Middle frontal gyrus (tissue), 1 donor: ENCODE measurements around the gene TSPEAR.

Source experiments
- DNase-seq: peaks from one replicate; pipeline ENCODE4 v3.0.0-alpha.2; 2015; ENCODE audit warnings: low spot score; ENCODE audit errors: extremely low spot score

Gene TSPEAR

GRCh38 chr21:44471341-44471740 is 240.0 kb downstream of the TSPEAR start:
- DNase-seq, result no peak

GRCh38 chr21:44467859-44468195 is 243.5 kb downstream of the TSPEAR start:
- DNase-seq, result no peak

- no peak for DNase-seq
Measured at GRCh38 chr21:44466996-44467858, 244.1 kb downstream of the TSPEAR start.

DNA sequence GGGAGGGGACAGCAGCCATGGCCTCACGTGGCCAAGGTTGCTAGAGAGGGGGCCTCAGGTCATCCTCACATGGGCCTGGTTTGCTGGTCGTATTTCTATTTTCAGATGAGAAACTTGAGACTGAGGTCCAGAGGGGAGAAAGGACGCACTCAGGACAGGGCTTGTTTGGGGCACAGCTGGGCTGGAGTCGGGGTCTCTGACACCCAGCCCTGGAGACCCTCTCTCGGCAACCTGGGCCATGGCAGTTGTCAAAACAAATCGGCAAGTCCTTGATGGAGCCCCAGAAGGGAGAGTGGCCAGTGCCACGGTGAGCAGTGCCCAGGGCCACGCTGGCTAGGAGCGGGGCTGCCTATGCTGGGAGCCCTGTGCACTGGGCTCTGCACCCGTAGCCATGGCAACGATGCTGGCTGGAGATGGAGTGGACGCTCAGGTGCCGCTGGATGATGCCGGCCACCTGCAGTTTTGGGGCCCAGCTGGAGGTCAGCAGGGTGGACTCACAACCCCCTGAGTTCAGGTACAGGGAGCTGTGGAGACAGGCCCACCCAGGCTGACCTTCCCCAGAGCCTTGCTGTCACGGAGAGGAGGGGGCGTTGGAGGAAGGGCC is 244.9 kb downstream of the TSPEAR start:
- no peak for DNase-seq

GRCh38 chr21:44464351-44464750 is 247.0 kb downstream of the TSPEAR start:
- no peak for DNase-seq

DNA sequence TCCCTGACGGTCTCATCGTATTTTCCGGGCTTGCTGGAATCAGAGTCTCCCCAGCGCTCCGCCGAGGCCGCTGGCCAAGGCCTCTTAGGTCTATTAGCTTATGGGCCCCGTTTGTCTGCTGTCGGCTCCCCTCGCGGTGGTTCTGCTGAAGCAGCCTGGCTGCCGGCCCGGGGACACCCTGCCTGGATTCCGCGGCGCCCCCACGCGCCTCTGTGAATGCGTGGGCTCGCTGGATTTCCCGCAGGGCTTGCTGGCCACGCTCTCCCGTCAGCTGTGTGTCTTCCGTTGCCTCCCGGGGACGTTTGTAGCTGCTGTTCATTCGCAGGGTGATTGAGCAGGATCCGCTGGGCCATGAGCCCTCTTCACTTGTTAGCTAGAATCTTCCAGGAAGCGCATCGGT is 247.6 kb downstream of the TSPEAR start:
- no peak for DNase-seq

DNA sequence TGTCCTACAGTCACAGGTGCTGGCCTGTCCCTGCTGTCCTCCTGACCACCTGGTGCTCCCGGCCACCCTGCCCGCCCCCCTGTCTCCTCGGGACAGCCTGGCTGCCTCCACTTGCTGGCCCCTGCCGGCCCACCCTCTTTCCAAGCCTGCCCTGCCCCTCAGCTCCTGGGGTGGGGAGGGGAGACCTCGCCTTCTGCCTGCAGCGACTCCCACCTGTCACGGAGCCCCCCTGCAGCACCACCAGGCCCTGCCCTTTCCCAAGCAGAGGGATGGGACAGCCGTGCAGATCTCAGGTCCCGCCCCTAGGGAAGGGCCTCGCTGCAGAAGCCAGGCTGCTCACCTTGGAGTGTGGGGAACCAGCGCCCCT is 248.6 kb downstream of the TSPEAR start:
- no peak for DNase-seq

- no peak for DNase-seq
Measured at GRCh38 chr21:44462086-44462833, 249.1 kb downstream of the TSPEAR start.

DNA sequence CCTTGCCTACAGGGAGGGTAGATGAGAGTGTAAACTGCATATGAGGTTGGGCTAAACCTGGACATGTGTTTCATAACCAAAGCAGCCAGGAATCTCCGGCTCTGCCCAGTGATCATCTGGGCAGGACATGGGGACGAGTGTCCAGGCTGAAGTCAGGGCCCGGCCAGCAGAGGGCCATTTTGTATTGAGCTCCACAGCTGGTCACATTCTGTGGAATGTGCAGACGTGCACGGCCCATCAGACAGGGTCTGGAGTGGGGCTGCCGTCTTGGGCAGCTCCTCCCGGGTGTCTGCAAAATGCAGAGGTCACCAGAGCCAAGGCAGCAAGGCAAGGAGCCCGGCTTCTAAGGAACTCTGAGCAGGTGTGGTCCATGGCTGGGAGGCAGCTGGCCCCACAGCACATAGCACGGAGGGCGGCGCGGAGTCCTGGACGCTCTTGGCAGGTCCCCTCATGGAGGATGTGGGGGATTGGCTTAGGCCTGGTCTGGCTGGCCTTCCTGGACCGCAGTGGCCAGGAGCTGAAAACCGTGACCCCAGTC is 249.8 kb downstream of the TSPEAR start:
- no peak for DNase-seq

DNA sequence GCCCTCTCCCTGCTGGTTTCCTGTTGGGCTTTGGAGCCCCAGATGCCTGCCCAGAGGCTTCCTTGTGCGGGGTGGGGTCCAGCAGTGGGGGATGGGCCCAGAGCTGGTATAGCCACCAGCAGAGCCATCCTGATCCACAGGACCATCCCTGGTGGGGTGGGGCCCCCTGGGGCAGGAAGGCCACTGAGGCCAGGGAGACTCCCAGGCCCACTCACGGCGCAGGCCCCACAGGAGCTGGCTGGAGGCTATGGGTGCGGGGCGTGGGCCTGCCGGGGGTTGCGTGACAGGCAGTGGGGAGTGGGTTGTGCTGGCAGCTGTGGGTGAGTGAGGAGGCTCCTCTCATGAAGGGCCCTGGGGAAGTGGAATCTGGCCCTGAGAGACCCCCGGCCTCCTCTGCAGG is 250.4 kb downstream of the TSPEAR start:
- no peak for DNase-seq

DNA sequence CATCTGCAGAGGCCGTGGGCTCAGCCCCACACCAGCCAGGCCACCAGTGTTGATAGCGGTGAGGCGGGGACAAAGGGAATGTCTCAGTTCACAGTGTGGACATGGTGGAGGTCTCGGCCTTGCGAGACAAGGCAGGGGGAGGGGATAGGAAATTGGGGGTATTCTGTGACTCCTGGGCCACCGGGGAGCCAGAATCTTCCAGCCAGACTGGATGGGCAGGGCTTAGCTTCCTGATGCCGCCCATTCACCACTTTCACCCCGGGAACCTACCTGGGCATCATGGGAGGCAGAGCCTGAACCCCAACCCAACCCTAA is 251.0 kb downstream of the TSPEAR start:
- no peak for DNase-seq

GRCh38 chr21:44459712-44460440 is 251.5 kb downstream of the TSPEAR start:
- no peak for DNase-seq

DNA sequence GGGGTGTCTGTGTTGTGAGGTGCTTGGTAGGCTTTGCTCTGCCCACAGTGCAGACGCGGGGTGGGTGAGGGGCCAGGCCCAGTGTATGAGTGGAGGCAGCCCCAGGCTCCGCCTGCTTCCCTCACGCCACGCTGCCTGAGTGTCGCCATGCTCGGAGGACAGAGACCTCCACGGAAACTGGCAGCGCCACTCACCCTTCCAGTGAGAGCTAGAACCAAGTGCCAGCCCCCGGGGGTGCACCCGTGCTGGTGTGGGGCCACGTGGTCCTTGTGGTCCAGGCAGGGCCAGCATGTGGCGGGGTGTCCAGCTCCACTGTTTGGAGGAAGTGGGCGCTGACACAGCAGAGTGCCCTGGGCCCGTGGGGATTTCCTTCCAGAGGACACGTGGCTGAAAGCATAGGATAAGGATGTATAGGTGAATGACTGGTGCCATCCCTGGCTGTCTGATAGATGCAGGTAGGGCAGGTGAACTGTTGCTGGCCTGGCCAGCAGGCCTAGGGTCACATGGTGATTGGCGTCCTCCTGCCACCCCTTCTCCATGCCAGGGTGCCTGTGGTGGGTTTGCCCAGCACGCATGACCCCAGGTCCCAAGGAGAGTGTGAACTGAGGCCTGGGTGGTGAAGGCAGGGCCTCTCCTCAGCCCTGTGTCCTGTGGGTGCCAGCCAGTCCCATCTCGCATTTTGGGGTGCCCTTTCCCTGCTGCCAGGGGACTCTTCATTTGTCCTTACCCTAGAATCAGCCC is 252.2 kb downstream of the TSPEAR start:
- no peak for DNase-seq

GRCh38 chr21:44456915-44457736 is 254.2 kb downstream of the TSPEAR start:
- DNase-seq, result no peak

- no peak for DNase-seq
Measured at GRCh38 chr21:44456214-44456914, 255.0 kb downstream of the TSPEAR start.

DNA sequence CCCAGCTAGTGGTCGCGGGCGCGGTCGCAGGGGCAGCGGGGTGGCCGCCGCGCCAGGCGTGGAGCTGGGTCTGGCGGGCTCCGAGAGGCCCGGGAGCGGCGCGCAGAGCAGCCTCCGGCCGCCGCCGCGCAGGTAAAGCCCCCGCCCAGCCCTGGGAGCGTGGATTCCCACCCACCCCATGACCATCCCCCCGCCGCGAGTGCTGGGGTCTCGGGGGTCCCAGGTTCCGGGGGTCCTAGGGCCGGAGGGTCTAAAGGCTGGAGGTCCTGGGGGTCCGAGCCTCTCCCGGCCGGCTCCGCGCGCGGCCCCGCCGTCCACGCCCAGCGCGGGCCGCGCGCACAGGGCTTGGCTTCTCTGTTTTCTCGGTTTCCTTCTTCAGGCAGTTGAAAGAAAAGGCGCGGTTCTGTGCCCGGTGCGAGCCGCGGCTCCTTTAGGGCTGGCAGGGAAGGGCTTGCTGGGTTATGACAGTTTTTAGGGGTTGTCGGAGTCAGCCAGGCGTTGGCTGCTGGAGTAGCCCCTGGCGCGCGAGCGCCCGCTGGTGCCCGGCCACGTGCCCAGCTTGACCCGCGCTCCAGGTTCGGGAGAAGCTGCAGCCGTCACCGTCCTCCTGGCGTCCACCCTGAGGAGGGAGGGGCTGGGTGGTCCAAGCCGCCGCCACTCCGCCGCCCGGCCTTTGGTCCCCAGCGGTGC is 255.7 kb downstream of the TSPEAR start:
- no peak for DNase-seq

DNA sequence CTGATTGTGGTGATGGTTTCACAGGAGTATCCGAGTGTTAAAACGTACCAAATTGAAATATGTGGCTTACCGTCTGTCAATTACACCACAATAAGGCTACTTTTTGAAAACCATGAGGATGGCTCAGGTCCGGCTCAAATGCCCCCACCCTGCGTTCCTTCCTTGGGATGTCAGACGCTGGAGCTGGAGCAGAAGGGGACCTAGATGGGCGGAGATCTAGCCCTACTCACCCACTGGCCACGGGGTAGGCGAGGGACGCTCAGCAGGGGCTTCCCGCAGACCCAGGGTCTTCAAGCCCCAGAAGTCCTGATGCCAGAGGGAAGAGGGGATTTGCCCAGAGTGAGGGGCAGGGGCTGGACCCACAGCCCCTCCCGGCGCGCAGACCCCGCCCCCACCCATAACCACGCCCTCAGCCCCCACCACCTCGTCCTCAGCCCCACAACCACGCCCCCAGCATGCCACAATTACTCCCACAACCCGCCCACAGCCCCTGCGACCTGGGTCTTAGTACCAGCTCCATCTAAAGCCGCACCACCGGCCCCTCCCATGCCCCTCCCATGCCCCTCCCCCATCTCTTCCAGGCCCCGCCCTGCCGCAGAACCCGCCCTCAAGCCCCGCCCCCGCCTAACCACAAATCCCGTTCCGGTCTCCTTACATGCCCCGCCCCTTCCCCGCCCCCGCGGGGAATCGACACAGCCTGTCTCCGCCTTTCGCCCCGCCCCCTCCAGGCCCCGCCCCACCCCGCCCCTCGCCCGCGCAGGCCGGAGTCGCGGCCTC is 256.4 kb downstream of the TSPEAR start, which contains the start of gene LRRC3:
Gene LRRC3 (plus strand): TSS at position 764 of the 777 bp plus-strand sequence. CDS start 1,135 bp downstream, outside the sequence.
- no peak for DNase-seq

- DNase-seq, result no peak
Measured at GRCh38 chr21:44454058-44454457, 257.3 kb downstream of the TSPEAR start.
